GM19023 (cell line): ENCODE data around the gene CDX2.

Experiments used
- ATAC-seq: cut with Tn5 transposase; IDR thresholded peaks from one replicate; pipeline ENCODE4 v1.9.1; 2021; ENCODE audit warnings: mild to moderate bottlenecking, moderate library complexity; ENCODE audit not compliant: unreplicated experiment

CDX2 gene

DNA sequence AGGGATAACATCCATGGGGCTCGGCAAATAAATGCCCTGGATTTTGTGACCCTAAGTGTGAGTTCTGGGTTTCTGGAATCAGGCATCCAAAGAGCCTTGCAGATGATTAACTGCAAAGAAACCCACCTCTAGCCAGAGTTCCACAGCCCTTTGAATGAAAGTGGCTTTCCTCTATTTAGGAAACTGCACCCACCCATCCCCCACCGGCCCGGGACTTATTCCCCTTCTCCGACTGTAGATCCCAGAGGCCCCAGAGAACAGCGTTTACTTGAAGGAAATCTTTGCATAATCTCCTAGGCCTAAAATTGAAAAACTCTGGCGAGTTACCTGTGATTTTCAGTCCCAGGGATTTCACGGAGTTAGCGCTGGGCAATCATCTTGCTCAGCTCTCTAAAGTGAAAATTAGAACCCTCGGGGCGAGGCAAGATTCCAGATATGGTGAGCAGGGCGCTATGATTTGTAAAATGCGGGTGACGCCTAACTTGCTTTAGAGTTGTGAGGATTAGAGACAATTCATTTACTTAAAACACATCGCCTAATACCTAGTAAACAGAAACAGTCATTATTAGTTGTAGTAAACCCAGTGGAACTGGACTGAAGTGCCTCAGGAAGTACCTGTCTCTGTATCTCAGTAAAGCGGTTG lies 10.0 kb upstream of the CDX2 start:
- no peak for ATAC-seq

GRCh38 chr13:27978301-27978968 lies 9.3 kb upstream of the CDX2 start:
- ATAC-seq: no peak

- no peak for ATAC-seq
Observed at GRCh38 chr13:27977476-27978300, 8.6 kb upstream of the CDX2 start.

DNA sequence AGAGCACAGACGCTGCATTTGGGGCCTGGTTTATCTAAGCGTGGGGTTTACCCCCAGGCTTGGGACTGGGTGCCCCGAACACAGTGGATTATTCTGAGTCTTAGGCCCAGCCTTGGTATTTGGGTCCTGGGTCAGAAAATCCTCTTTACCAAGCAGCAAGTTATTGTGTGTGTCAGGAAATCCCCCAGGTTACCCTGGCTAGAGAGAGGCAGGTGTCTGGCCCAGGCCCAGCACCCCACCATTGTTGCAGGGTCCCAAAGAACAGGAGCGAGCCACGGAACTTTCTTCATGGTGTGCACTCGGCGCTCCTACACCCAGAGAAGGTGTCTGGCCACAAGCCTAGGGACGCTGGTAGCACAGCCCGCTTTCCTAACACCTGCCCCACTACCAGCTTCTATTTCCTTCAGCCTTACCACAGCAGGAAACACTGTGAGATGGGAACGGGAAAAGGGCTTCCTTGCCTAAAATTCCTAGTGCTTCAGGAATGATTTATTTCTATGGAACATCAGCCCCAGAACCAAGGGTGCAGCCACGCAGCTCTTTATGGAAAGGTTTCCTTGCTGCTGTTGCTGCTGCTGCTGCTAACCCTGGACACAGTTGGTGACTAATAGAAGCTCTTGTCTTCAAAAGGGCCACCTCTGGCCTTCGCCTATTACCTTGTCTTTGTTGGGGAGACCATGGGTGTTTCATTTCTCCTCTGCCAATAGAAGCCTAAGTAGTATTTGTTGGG lies 7.4 kb upstream of the CDX2 start:
- no peak for ATAC-seq

- no peak for ATAC-seq
Observed at GRCh38 chr13:27975564-27976361, 6.6 kb upstream of the CDX2 start.

GRCh38 chr13:27973961-27974662 lies 5.0 kb upstream of the CDX2 start:
- no peak for ATAC-seq

DNA sequence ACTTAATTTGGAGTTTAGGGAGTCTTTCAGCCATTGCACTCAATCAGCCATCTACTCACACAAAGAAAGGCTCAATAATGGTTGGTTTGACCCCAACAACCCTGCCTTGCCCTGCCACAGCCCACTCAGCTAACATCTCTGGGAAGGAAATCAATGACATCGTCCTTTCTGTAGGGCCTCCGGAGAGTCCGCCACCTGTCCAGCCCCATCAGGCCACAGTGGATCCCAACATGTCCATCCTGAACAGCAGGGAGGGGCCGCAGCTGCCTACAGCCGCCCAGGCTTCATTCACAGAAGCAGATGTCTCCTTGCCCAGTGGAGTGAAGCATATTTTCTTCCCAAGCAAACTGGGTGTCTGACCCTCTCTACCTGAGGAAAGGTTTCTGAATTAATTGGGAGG lies 4.2 kb upstream of the CDX2 start:
- no peak for ATAC-seq

DNA sequence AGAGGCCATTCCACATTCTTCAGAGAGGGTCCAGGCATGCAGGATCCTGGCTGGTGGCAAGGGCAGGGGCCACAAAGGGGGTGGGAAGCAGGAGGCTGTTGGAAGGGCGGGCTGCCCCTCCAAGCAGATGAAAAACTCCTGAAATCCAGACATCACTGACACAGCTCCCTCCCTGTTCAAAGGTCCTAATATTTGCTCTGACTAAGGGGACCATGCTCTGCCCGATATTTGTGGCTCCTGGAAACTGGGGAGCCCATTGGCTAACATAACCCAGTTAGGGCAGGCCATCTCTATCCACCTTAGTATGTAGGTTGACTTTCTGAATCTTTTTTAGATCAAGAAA lies 3.3 kb upstream of the CDX2 start:
- ATAC-seq: no peak

DNA sequence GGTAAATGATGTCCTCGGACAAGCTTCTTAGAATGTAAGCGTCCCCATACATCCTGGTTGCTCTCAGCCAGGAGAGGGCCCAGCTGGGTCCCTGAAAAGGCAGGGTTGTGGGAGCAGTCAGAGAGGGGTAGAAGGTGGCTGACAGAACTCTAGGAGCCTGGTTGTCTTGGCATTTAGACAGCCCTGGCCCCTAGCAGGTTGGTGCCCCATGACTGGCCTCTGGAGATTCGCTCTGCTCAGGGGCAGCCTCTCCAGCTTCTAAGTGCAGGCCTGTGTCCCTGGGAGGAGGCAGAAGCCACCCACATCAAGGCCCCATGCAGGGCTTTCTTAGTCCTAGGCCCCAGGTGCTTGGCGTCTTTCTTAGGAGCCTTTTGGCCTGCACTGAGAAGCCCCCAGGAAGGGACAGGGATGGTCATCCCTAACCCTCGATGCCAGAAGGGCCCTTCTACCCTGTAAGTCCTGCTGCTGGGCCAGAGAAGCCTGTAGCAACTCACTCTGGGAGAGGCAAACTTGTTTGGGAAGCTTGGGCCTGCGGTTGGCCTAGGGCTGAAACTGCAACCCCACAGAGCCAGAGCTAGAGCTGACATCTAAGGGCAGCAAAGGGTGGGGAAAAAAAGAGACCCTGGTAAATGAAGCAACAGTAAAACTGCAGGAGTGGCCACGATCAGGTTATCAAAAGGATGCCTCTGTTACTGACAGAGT lies 2.8 kb upstream of the CDX2 start:
- ATAC-seq: no peak

GRCh38 chr13:27971236-27971645 lies 2.1 kb upstream of the CDX2 start:
- ATAC-seq: no peak

- ATAC-seq: no peak
Observed at GRCh38 chr13:27970382-27971235, 1.5 kb upstream of the CDX2 start.

DNA sequence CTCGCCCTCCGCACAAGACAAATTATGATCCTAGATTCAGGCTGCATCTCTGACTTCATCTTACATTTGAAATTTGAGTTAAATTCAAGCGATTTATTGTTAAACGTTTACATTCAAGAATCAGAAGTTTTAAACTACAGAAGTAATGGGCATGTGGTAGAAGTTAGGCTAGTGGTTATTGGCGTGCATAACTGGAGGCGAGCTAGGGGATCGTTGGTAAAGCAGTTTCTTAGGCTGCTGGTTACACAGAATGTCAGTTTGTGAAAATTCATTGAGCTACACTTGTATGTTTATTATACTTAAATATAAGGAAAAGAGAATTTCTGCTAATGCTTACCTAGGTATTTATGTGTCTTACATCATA lies 733 bp upstream of the CDX2 start:
- ATAC-seq: no peak

DNA sequence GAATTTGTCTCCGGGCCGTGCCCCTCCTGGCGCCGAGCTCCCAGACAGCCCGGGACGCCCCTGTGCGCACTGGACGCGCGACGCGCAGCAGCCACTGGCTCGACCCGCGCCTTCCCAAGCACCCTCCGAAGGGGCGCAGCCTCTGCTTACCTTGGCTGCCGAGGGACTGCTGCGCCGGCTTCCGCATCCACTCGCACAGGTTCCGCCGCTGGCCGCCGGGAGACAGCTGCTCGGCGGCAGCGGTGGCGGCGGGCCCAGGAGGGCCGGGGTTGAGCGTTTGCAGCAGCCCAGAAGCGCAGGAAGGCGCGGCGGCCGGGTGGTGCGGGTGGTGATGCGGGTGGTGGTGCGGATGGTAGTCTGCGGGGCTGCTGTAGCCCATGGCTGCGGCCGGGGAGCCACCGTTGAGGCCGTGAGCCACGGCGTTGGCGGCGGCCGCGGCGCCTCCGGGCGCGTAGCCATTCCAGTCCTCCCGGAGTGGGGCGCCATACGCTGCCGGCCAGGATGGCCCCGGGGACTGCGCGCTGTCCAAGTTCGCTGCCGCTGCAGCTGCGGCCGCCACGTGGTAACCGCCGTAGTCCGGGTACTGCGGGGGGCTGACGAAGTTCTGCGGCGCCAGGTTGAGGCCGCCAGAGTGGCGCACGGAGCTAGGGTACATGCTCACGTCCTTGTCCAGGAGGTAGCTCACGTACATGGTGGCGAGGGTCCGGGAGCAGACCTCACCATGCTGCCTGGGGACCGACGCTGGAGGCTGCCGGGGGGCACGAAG lies 616 bp downstream of the CDX2 start:
- ATAC-seq: no peak

DNA sequence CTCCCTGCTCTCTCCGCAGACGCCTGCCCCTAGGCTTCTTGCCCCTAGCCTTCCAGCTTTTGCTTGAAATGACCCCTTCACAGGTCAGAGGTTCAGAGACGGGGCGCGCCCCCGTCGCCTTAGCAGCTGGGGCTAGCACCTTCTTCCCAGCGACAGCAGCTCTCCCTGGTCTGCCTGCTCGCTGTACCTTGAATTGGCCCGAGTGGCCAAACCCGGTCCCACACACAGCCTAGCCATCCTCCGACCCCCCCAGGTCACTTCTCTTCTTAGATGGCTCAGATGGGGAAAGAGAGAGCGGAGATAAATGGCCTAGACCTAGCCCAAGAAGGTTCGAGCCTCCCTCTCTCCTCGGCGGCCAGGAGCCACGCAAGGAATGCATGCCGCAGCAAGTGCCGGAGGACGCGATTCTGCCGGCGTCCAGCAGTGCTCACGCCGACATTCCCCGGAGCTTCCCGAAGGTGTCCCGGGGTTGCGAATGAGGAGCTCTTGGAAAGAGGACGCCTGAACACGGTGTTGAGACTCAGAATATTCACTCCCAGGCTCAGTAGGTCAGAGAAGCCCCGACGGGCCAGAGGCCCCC lies 1.3 kb downstream of the CDX2 start:
- no peak for ATAC-seq

- ATAC-seq: no peak
Observed at GRCh38 chr13:27967203-27967735, 1.8 kb downstream of the CDX2 start.

- no peak for ATAC-seq
Observed at GRCh38 chr13:27966641-27967202, 2.4 kb downstream of the CDX2 start.
